K562 (cell line): ENCODE measurements around the gene FOXL3. TPM values are rescaled to one million over a fixed set of nuclear protein-coding genes. Genes with fewer than 3 reads are reported as not detected.

ENCODE experiments used
- ATAC-seq: fragments of 200-7000 bp; cut with Tn5 transposase; 3 replicates; pipeline ENCODE4 v1.9.1; 2020; ENCODE audit warnings: moderate library complexity
- BruUV-seq: library from RNA; stranded (reverse); fragments of 400-500 nt; replicated peaks from 2 replicates; lab custom pipeline; 2021; lab: Mats Ljungman, UMichigan
- CTCF ChIA-PET: fragments of 300-600 bp; formaldehyde crosslinking; extraction: SDS; loops from one replicate; lab custom pipeline; 2021; ENCODE audit warnings: low intra/inter-chr PET ratio; lab: Yijun Ruan, JAX
- POLR2A ChIA-PET: fragments of 300-600, 350-650 bp; sonication (Branson Sonifier 250); formaldehyde crosslinking; extraction: SDS; loops from one replicate; lab custom pipeline; 2021; ENCODE audit warnings: antibody characterized with exemption, inconsistent platforms; lab: Yijun Ruan, JAX
- DNase-seq, 4 experiments: peaks; one replicate each; pipeline versions ENCODE4 v3.0.0 to v3.0.0-alpha.2; 2011 to 2018; ENCODE audit warnings: low spot score in 3 of 4, mixed read lengths in 3 of 4; ENCODE audit errors: extremely low read depth in 1 of 4
- FAIRE-seq: peaks from 2 replicates; lab custom pipeline; 2011; peaks lifted over from hg19 to GRCh38; lab: Jason Lieb, UNC
- H2AFZ ChIP-seq: 2 replicates; pipeline ENCODE4 v1.6.0; 2011; ENCODE audit warnings: low read depth, low read length, control low read depth, inconsistent platforms
- H3K27ac ChIP-seq: fragments of 200-600 bp; 3 replicates; pipeline ENCODE4 v1.8.0; 2011; ENCODE audit warnings: low read depth, mild to moderate bottlenecking, control low read depth, inconsistent platforms, low read length, moderate library complexity, mixed read lengths; ENCODE audit errors: extremely low read depth
- H3K27me3 ChIP-seq, 2 experiments: fragments of 300-600 bp in 1 of 2; 2 replicates in 1 of 2; 3 replicates in 1 of 2; pipeline versions ENCODE4 v1.6.0 to v1.8.0; 2011; ENCODE audit warnings: inconsistent platforms in 2 of 2, low read length in 2 of 2, mild to moderate bottlenecking in 1 of 2, mixed read lengths in 1 of 2, moderate library complexity in 1 of 2; ENCODE audit not compliant: control insufficient read depth in 2 of 2, insufficient read depth in 2 of 2
- H3K36me3 ChIP-seq: fragments of 300-600 bp; 3 replicates; pipeline ENCODE4 v1.8.0; 2011; ENCODE audit warnings: mild to moderate bottlenecking, low read length, inconsistent platforms; ENCODE audit not compliant: control insufficient read depth, insufficient read depth
- H3K4me1 ChIP-seq, 2 experiments: fragments of 200-600 bp in 1 of 2; replicated peaks in 1 of 2; 2 replicates in 1 of 2; 3 replicates in 1 of 2; pipeline versions ENCODE4 v1.5.1 to v1.8.0; 2011; ENCODE audit warnings: inconsistent platforms in 2 of 2, low read length in 2 of 2, mild to moderate bottlenecking in 1 of 2, mixed read lengths in 1 of 2, moderate library complexity in 1 of 2; ENCODE audit not compliant: control insufficient read depth in 2 of 2, insufficient read depth in 2 of 2
- H3K4me2 ChIP-seq: 2 replicates; pipeline ENCODE4 v1.6.1; 2011; ENCODE audit warnings: low read length, control low read depth, inconsistent platforms, mixed read lengths; ENCODE audit not compliant: insufficient read depth
- H3K4me3 ChIP-seq: fragments of 200-600 bp; sonication (generic), shearing (Covaris generic); 2 replicates; pipeline ENCODE4 v1.5.1; 2016; ENCODE audit warnings: control low read depth, inconsistent platforms
- H3K79me2 ChIP-seq: fragments of 200-600 bp; 3 replicates; pipeline ENCODE4 v1.8.0; 2011; ENCODE audit warnings: low read length, inconsistent platforms; ENCODE audit not compliant: control insufficient read depth, insufficient read depth
- H3K9ac ChIP-seq, 2 experiments: 2 replicates each; pipeline versions ENCODE4 v1.6.0 to v1.6.1; 2011; ENCODE audit warnings: low read depth in 2 of 2, low read length in 2 of 2, control low read depth in 1 of 2, inconsistent platforms in 1 of 2, mild to moderate bottlenecking in 1 of 2, mixed read lengths in 1 of 2; ENCODE audit not compliant: insufficient read depth in 1 of 2
- H3K9me1 ChIP-seq: one replicate; pipeline ENCODE4 v1.6.0; 2011; ENCODE audit warnings: inconsistent platforms, mild to moderate bottlenecking, low read length, moderate library complexity; ENCODE audit not compliant: control insufficient read depth, insufficient read depth
- H3K9me3 ChIP-seq: replicated peaks from 2 replicates; pipeline ENCODE4 v1.5.1; 2011; ENCODE audit warnings: low read depth, low read length, inconsistent platforms; ENCODE audit not compliant: control insufficient read depth, insufficient read depth
- H4K20me1 ChIP-seq: replicated peaks from 2 replicates; pipeline ENCODE4 v1.6.1; 2011; ENCODE audit warnings: low read length, inconsistent platforms, mixed read lengths; ENCODE audit not compliant: control insufficient read depth, insufficient read depth
- DEAF1 ChIP-seq: fragments of 450-650 bp; formaldehyde crosslinking; IDR thresholded peaks from 2 replicates; pipeline ENCODE4 v1.4.0; 2020; ENCODE audit warnings: mild to moderate bottlenecking, moderate library complexity
- NUFIP1 ChIP-seq: fragments of 450-650 bp; IDR thresholded peaks from 2 replicates; pipeline ENCODE4 v1.6.1; 2018; ENCODE audit not compliant: partially characterized antibody
- SNRNP70 ChIP-seq: fragments of 200-400 bp; formaldehyde crosslinking; optimal IDR thresholded peaks from 2 replicates; pipeline ENCODE3; 2017; ENCODE audit warnings: low read depth, low read length
- TBP ChIP-seq: optimal IDR thresholded peaks from 2 replicates; pipeline ENCODE3; 2011; ENCODE audit warnings: low read depth, low read length, improper control_type of control experiment
- TCF3 ChIP-seq: sonication (generic); formaldehyde crosslinking; IDR thresholded peaks from 2 replicates; pipeline ENCODE4 v1.4.0; 2020; ENCODE audit warnings: mild to moderate bottlenecking, missing genetic modification reagents
- WGBS: fragments of 100-300 bp; shearing (Covaris generic); methylation state at CpG from one replicate; pipeline ENCODE4 v1.1.6; 2016; ENCODE audit warnings: low coverage, mixed read lengths; ENCODE audit not compliant: insufficient coverage; ENCODE audit errors: missing lambda C conversion rate; 5-methylcytosine and 5-hydroxymethylcytosine counted together
- in situ Hi-C: fragments of 300-500 bp; cut with MboI; formaldehyde crosslinking; loops from 4 replicates; pipeline ENCODE4 v1.15.0; 2018; ENCODE audit warnings: inconsistent platforms, mixed read lengths
- intact Hi-C: fragments of 100-400 bp; cut with micrococcal nuclease; formaldehyde crosslinking; loops from 2 replicates; pipeline ENCODE4 v1.14.2; 2022
- polyA plus RNA-seq, 8 experiments: library from polyadenylated mRNA; depleted of rRNA in 4 of 8; stranded (reverse) in 5 of 8; unstranded in 3 of 8; fragments of >200 nt; fragmentation: Nextera tagmentation in 2 of 8; fragmentation: Illumina TruSeq in 1 of 8; extraction: Ambion mirVana in 2 of 8; extraction: Trizol in 1 of 8; gene quantifications; 2 replicates each; pipeline versions ENCODE4 v1.2.1 to v1.2.3, GENCODE V29; 2011 to 2014; ENCODE audit warnings: inconsistent platforms in 1 of 8, missing spikeins in 1 of 8
- total RNA-seq, 7 experiments: library from RNA; depleted of rRNA in 6 of 7; stranded (reverse); fragments of >200 nt in 6 of 7; fragmentation: Illumina TruSeq in 2 of 7; extraction: Trizol in 2 of 7; gene quantifications; 2 replicates each; pipeline versions ENCODE4 v1.2.1 to v1.2.3, GENCODE V29; 2011 to 2021; ENCODE audit warnings: low replicate concordance in 1 of 7

FOXL3 gene
- total and polyA plus RNA-seq, 9 of the 15 experiments (the other 6 are each of a cell fraction or from before 2014, with no cell fraction given) = not detected

GRCh38 chr7:314853-315252 is 24.9 kb downstream of the FOXL3 start:
- H3K27me3 ChIP-seq = peaks cover 68 to 81% of the 10 kb centered on the region in 2 experiments
- ATAC-seq (no peak), FAIRE-seq (no peak), DNase-seq (no peak)
- 5% methylated on average over 8 of the region's 8 CpGs for WGBS
- H3K4me1 ChIP-seq = no peaks in the 10 kb centered on the region
- no peak overlapping the region for H2AFZ ChIP-seq
- in situ Hi-C loops = loop anchor here (10.0 kb wide), 2 partner anchors 460 to 650 kb away; no protein-coding TSS in a partner anchor
- no peak overlapping the region for H3K4me2 ChIP-seq
- H3K36me3 ChIP-seq = no peaks in the 10 kb centered on the region
- H3K4me3 ChIP-seq = no peak overlapping the region
- H3K27ac ChIP-seq = no peak overlapping the region
- TF ChIP-seq NUFIP1 (no peak), DEAF1 (CRISPR knock-in tag) (no peak), TCF3 (CRISPR knock-in tag) (no peak), SNRNP70 (no peak), TBP (no peak)
- POLR2A ChIA-PET = interaction anchor here (0.6 kb wide), 1 partner anchor 10 kb away, joined by 3 read pairs; no protein-coding TSS in a partner anchor
- CTCF ChIA-PET = no interaction called here
- H3K79me2 ChIP-seq = no peaks in the 10 kb centered on the region
- BruUV-seq = no TSS peak
- no peak overlapping the region for H3K9ac ChIP-seq
- no peaks in the 10 kb centered on the region for H4K20me1 ChIP-seq
- intact Hi-C loops = loop anchor here (10.0 kb wide), 1 partner anchor 650 kb away; no protein-coding TSS in a partner anchor
- no peaks in the 10 kb centered on the region for H3K9me1 ChIP-seq
- no peaks in the 10 kb centered on the region for H3K9me3 ChIP-seq
